Measurements from ENCODE around the gene KRTAP9-6. TPM values are rescaled to one million over a fixed set of nuclear protein-coding genes. Genes with fewer than 3 reads are reported as not detected.

KRTAP9-6 gene
- total and polyA plus RNA-seq, 9 of the 15 experiments (the other 6 are each of a cell fraction or from before 2014, with no cell fraction given), result not detected

- CTCF ChIA-PET (ENCODE audit: low intra/inter-chr PET ratio), result no interaction called here
- no peak for FAIRE-seq
Observed at GRCh38 chr17:41301916-41302901, 37.0 kb downstream of the KRTAP9-6 start, which contains the start of gene KRTAP29-1. TSS of gene KRTAP29-1 (minus strand) at chr17:41302851. CDS start at chr17:41302851, 0 bp downstream.

More at GRCh38 chr17:41301916-41302901, 37.0 kb downstream of the KRTAP9-6 start, which contains the start of gene KRTAP29-1:
- ATAC-seq, result no peak
- Histone ChIP-seq H3K27me3 (ENCODE audit: control insufficient read depth in 2 of 2, insufficient read depth in 2 of 2, low read length in 2 of 2) (peaks cover 3 to 28% of the 10 kb centered on the region in 2 experiments; a peak in 3 of 5 replicates), H3K9me3 (replicated peaks; ENCODE audit: control insufficient read depth, insufficient read depth, low read depth, low read length) (no peaks in the 10 kb centered on the region), H3K4me3 (no peak within 1 kb of the TSS), H3K27ac (ENCODE audit: extremely low read depth, low read depth, low read length) (no peak within 1 kb of the TSS), H3K9me1 (ENCODE audit: control insufficient read depth, insufficient read depth, low read length) (no peaks in the 10 kb centered on the region), H3K4me2 (ENCODE audit: insufficient read depth, low read length) (no peak within 1 kb of the TSS), H3K36me3 (ENCODE audit: control insufficient read depth, insufficient read depth, low read length) (no peaks in the 10 kb centered on the region), H2AFZ (ENCODE audit: low read depth, low read length) (no peak within 1 kb of the TSS), H3K79me2 (ENCODE audit: control insufficient read depth, insufficient read depth, low read length) (no peaks in the 10 kb centered on the region), H4K20me1 (replicated peaks; ENCODE audit: control insufficient read depth, insufficient read depth, low read length) (no peaks in the 10 kb centered on the region), H3K9ac (ENCODE audit: insufficient read depth in 1 of 2, low read depth in 2 of 2, low read length in 2 of 2) (no peak within 1 kb of the TSS), H3K4me1 (replicated peaks in 1 of 2; ENCODE audit: control insufficient read depth in 2 of 2, insufficient read depth in 2 of 2, low read length in 2 of 2) (no peaks in the 10 kb centered on the region)
- no peak for TF ChIP-seq CCAR2 (IDR thresholded peaks at IDR 0.05; ENCODE audit: low read depth, low read length)
- TF ChIP-seq SMAD1 (IDR thresholded peaks at IDR 0.05; ENCODE audit: low read depth, low read length, partially characterized antibody), result no peak
- no peak for TF ChIP-seq SP2 (IDR thresholded peaks at IDR 0.05; ENCODE audit: extremely low read depth, low read depth, low read length, poor library complexity, severe bottlenecking)
- no peak for TF ChIP-seq DIDO1 (tag; IDR thresholded peaks at IDR 0.05; ENCODE audit: low read depth)
- no peak for TF ChIP-seq HNRNPK (IDR thresholded peaks at IDR 0.05; ENCODE audit: low read depth, low read length, poor library complexity, severe bottlenecking)
- TF ChIP-seq DDX20 (tag; IDR thresholded peaks at IDR 0.05; ENCODE audit: low read depth), result no peak
- TF ChIP-seq ZNF140 (CRISPR knock-in tag; IDR thresholded peaks at IDR 0.05), result no peak
- TF ChIP-seq HMGN3 (IDR thresholded peaks at IDR 0.05; ENCODE audit: borderline replicate concordance, extremely low read depth, insufficient read length, low read depth, low read length), result no peak
- no peak for TF ChIP-seq SMAD4 (CRISPR knock-in tag; conservative IDR thresholded peaks at IDR 0.05)
- no peak for TF ChIP-seq YBX1 (IDR thresholded peaks at IDR 0.05)
- TF ChIP-seq HES1 (IDR thresholded peaks at IDR 0.05; ENCODE audit: low read depth), result no peak
- TF ChIP-seq PCBP1 (IDR thresholded peaks at IDR 0.05; ENCODE audit: low read depth, low read length, poor library complexity, severe bottlenecking), result no peak
- TF ChIP-seq ZBTB2 (IDR thresholded peaks at IDR 0.05), result no peak
- no peak for TF ChIP-seq CEBPB (tag; IDR thresholded peaks at IDR 0.05)
- no peak for TF ChIP-seq PTRF (tag; IDR thresholded peaks at IDR 0.05)
- no TSS peak for BruUV-seq (replicated peaks)
- no peak for DNase-seq (ENCODE audit: extremely low read depth in 1 of 4, low spot score in 3 of 4)
- WGBS (ENCODE audit: insufficient coverage, low coverage, missing lambda C conversion rate), result under 1% methylated on average over 11 of the region's 11 CpGs
- POLR2A ChIA-PET, result interaction anchor here (0.6 kb wide), 1 partner anchor 637 kb away, joined by 3 read pairs; the partner anchor contains the start of gene KRT222
- in situ Hi-C loops (cut with MboI) (no loop called here), intact Hi-C loops (cut with micrococcal nuclease) (no loop called here)
